NCI-H2196 (cell line): ENCODE measurements around the gene CSRNP3.
"Not testable (repeated sequence)": the region's sequence is repeated elsewhere in the genome, so short reads cannot be mapped to it uniquely, and the experiment has no call there.

Experiments
- DNase-seq: peaks from one replicate; lab custom pipeline; 2025; ENCODE audit not compliant: unreplicated experiment; lab: John Stamatoyannopoulos, UW

The CSRNP3 gene

GRCh38 chr2:165586019-165586418 lies 116.5 kb downstream of the CSRNP3 start:
- no peak for DNase-seq

GRCh38 chr2:165587335-165587938 lies 117.9 kb downstream of the CSRNP3 start:
- DNase-seq: no peak

DNA sequence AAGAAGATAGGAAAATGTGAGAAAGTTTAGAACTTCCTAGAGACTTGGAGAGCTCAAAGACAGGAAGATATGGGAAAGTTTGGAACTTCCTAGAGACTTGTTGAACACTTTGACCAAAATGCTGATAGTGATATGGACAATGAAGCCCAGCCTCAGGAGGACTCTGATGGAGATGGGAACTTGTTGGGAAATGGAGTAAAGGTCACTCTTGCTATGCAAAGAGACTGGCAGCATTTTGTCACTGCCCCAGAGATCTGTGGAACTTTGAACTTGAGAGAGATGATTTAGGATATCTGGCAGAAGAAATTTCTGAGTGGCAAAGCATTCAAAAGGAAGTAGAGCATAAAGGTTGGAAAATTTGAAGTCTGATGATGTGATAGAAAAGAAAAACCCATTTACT lies 121.5 kb downstream of the CSRNP3 start:
- DNase-seq: not testable (repeated sequence)

GRCh38 chr2:165593081-165593480 lies 123.6 kb downstream of the CSRNP3 start:
- DNase-seq: no peak

- DNase-seq: no peak
These were observed 124.9 kb downstream of the CSRNP3 start for GRCh38 chr2:165594231-165594934.

DNA sequence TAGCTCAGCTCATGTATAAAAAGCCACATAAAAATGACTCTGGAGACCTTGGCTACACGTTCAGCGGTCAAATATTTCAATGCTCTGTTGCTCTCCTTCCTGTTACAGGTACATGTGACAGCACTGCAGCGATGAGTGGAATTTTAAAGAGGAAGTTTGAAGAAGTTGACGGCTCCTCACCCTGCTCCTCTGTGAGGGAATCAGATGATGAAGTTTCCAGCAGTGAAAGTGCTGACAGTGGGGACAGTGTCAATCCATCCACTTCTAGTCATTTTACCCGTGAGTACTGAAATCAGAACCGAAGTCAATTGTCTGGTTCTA lies 125.4 kb downstream of the CSRNP3 start:
- DNase-seq: no peak

GRCh38 chr2:165596788-165597187 lies 127.3 kb downstream of the CSRNP3 start:
- DNase-seq: no peak

DNA sequence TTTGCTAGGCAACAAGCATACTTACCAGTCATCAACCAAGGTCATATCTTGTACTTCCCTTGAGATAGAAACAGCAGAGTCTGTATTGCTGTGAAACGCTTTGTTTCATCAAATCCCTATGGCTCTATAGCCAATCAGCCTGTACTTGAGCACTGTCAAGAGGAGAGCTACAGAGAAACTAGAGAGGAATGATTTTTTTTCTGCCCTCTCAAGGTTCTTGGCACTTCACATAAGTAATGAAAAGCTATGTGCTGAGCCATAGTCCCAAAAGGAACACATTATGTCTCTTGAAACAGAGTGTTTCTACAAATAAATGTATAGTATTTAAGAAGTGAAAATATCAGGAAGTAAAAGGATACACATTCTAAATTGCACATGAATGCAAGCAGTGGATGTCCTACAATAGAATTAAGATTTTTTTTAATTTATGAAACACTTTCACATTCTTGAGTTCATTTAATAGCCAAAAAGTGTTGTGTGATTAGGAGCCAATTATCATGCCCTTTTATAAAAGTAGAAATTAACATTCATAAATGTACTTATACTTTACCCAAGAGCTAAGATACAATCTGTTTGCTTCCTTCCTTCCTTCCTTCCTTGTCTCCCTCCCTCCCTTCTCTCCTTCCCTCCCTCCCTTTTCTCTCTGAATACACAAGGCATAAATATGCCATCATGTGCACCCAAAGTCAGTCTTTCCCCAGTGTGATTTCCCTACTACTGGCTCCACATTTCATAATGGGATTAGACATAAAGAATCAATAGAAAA lies 131.8 kb downstream of the CSRNP3 start:
- no peak for DNase-seq

DNA sequence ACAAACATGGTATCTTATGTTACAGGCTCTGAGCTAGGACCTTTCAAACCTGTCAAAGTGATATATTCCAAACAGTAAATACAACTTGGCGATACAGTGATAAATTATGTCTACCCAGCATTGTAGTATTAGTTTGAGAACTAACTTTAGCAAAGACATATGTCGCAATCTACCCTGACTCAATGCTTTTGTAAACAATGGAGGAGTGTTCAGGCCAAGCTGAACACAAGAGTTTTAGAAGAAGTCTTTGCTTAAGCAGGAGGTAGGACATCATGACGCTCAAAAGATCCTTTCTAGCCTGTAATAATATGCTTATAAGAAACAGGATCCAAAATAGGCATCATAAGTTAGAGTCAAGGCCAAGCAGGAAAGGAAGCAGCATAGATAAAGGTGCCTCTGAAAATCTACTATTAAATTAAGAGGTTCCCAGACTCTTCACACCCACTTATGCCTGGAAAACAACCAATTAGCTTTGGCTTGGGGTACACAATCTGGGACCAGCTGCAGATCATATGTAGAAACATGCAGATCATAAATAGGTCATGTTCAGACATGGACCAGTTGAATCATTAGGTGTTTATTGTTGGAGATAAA lies 132.5 kb downstream of the CSRNP3 start:
- no peak for DNase-seq

GRCh38 chr2:165609672-165610071 lies 140.2 kb downstream of the CSRNP3 start:
- no peak for DNase-seq

GRCh38 chr2:165610591-165611029 lies 141.1 kb downstream of the CSRNP3 start:
- peak; percentile 25 for DNase-seq

- no peak for DNase-seq
These were observed 148.4 kb downstream of the CSRNP3 start for GRCh38 chr2:165617741-165618481.

GRCh38 chr2:165618806-165619205 lies 149.3 kb downstream of the CSRNP3 start:
- DNase-seq: no peak

- DNase-seq: peak; percentile 17
These were observed 151.6 kb downstream of the CSRNP3 start for GRCh38 chr2:165621086-165621560.

- DNase-seq: no peak
These were observed 153.7 kb downstream of the CSRNP3 start for GRCh38 chr2:165623161-165623560.

DNA sequence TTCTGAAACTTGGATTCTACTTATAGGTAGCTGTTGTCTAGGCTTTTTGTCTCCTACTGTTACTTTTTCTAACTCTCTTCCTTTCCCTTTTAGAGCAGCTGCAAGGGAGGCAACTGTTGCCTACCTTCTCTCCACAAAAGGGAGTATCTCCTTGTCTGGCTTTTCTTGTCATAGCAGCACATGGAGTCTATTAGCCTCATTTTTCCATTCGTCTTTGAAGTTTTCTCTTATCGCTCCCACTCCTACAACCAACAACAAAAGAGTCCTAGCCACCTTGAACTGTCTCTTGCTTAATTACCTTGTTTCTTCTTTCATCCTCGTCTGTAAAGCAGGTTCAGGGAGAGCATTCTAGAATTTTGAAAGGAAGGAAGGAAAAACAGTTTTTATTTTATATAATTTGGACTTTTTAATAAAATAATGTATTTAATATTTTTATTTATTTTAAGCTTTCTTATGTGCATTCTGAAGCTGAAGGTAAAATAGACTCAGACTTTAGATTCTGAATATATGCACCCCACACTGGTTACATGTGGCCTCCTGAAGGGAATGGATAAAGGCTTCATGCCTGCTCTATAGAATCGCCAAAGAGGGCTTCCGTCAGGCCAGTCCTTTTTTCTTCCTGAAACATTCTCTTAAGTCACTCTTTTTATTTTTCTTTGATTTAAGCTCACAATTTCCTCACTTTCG lies 154.4 kb downstream of the CSRNP3 start:
- no peak for DNase-seq

- no peak for DNase-seq
These were observed 154.9 kb downstream of the CSRNP3 start for GRCh38 chr2:165624470-165624800.

DNA sequence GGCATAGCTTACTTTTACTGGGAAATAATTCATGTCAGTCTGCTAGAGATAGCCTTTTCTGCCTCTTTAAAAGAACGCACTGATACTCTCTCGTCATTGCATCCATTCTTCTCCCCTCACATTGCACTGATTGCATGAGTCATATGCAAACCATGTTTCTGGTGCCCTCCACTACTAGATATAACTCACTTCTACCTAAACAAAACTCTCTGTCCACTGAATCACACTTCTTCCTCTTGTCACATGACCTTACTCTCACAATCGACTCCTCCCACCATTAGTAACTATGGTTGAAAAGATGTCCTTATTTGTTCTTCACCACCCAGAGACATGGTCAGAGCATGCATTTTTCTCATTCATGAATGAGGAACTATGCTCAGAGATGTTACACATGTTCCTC lies 158.0 kb downstream of the CSRNP3 start:
- no peak for DNase-seq

GRCh38 chr2:165629776-165630175 lies 160.3 kb downstream of the CSRNP3 start:
- no peak for DNase-seq

- no peak for DNase-seq
These were observed 160.7 kb downstream of the CSRNP3 start for GRCh38 chr2:165630236-165630635.

DNA sequence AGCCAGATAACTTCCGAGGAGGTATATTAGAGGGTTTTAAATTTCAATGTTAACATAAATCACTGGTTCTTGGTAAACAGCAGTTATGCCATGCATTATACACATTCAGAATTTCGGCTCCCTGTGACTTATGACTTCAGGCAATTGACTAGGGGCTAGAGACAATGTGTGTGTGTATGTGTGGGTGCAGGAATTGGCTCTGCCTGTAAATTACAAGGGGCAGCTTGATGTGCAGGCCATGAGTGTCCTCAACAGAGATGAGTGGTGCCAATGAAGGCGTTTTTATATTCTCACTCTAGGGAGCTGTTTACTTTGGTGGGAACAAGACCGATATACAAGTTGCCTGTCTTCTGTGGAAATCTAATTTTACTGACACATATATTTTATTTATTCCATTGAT lies 161.6 kb downstream of the CSRNP3 start:
- no peak for DNase-seq
